CD4-positive, alpha-beta T cell (primary cell): ENCODE measurements around the gene TSEN2. TPM values are rescaled to one million over a fixed set of nuclear protein-coding genes. Genes with fewer than 3 reads are reported as not detected.

Experiments
- ATAC-seq: fragments of 200-7000 bp; cut with Tn5 transposase; one replicate; pipeline ENCODE4 v1.10.0; 2022; ENCODE audit warnings: mild to moderate bottlenecking; ENCODE audit not compliant: poor library complexity
- CTCF ChIA-PET: fragments of 350-600 bp; sonication (Branson Sonifier 250); formaldehyde crosslinking; loops from one replicate; lab custom pipeline; 2021; ENCODE audit warnings: antibody characterized with exemption, inconsistent platforms; lab: Charles Lee
- POLR2A ChIA-PET: fragments of 350-600 bp; sonication (Branson Sonifier 250); formaldehyde crosslinking; loops from one replicate; lab custom pipeline; 2021; ENCODE audit warnings: antibody characterized with exemption, inconsistent platforms; lab: Charles Lee
- DNase-seq, 14 experiments: peaks; one replicate each; pipeline ENCODE4 v3.0.0-alpha.2; 2013 to 2020; ENCODE audit warnings: mixed read lengths in 2 of 14
- H3K27ac ChIP-seq, 2 donors: one replicate each; pipeline versions ENCODE4 v1.5.1 to v1.7.0; 2013; ENCODE audit warnings: low read length in 2 of 2, low read depth in 1 of 2, mild to moderate bottlenecking in 1 of 2
- H3K27me3 ChIP-seq, 2 experiments: 1 replicate in 1 of 2; 2 replicates in 1 of 2; pipeline versions ENCODE4 v1.6.1 to v1.7.0; 2013; ENCODE audit warnings: low read length in 2 of 2, control low read depth in 1 of 2, mild to moderate bottlenecking in 1 of 2, moderate library complexity in 1 of 2; ENCODE audit not compliant: insufficient read depth in 2 of 2, control insufficient read depth in 1 of 2
- H3K36me3 ChIP-seq: one replicate; pipeline ENCODE4 v1.6.1; 2013; ENCODE audit warnings: low read length, control low read depth; ENCODE audit not compliant: insufficient read depth
- H3K4me1 ChIP-seq: one replicate; pipeline ENCODE4 v1.6.1; 2013; ENCODE audit warnings: low read length, control low read depth; ENCODE audit not compliant: insufficient read depth
- H3K4me3 ChIP-seq: one replicate; pipeline ENCODE4 v1.5.1; 2013; ENCODE audit warnings: mild to moderate bottlenecking, low read length, moderate library complexity
- H3K9me3 ChIP-seq, 2 experiments: 1 replicate in 1 of 2; 2 replicates in 1 of 2; pipeline versions ENCODE4 v1.6.1 to v1.7.0; 2013; ENCODE audit warnings: low read length in 2 of 2, mild to moderate bottlenecking in 2 of 2, control low read depth in 1 of 2, moderate library complexity in 1 of 2; ENCODE audit not compliant: control insufficient read depth in 1 of 2, insufficient read depth in 1 of 2
- H3K27ac Mint-ChIP-seq: one replicate; pipeline ENCODE4 v1.8.0; 2020; ENCODE audit warnings: mixed read lengths
- H3K27me3 Mint-ChIP-seq: one replicate; pipeline ENCODE4 v1.8.0; 2021; ENCODE audit warnings: mixed read lengths
- H3K36me3 Mint-ChIP-seq: one replicate; pipeline ENCODE4 v1.8.0; 2021; ENCODE audit warnings: low read depth, mixed read lengths
- H3K4me1 Mint-ChIP-seq: one replicate; pipeline ENCODE4 v1.8.0; 2021; ENCODE audit warnings: low read depth, mixed read lengths
- H3K4me3 Mint-ChIP-seq: one replicate; pipeline ENCODE4 v1.8.0; 2020; ENCODE audit warnings: mild to moderate bottlenecking, mixed read lengths
- H3K9me3 Mint-ChIP-seq: one replicate; pipeline ENCODE4 v1.8.0; 2020; ENCODE audit warnings: mixed read lengths
- intact Hi-C, 2 experiments: fragments of 100-400 bp; cut with DNase I in 1 of 2; cut with micrococcal nuclease in 1 of 2; formaldehyde crosslinking; loops; one replicate each; pipeline versions ENCODE4 v1.15.1 to v1.9.0; 2023 to 2025; cut with DNase I, micrococcal nuclease
- total RNA-seq, 174 experiments: library from RNA in 2 of 174; stranded (reverse) in 2 of 174; gene quantifications; one replicate each; pipeline ENCODE4 v1.2.3 and lab custom pipeline; 2021 to 2026
- TF ChIP-seq, protein P1 (sequence below): fragments of 200-600 bp; IDR thresholded peaks from one replicate; pipeline ENCODE4 v1.8.0; 2022; ENCODE audit warnings: antibody characterized with exemption, mild to moderate bottlenecking

The TSEN2 gene
- total RNA-seq, 2 experiments from 2014 or later, result 8.0 to 8.2 TPM

DNA sequence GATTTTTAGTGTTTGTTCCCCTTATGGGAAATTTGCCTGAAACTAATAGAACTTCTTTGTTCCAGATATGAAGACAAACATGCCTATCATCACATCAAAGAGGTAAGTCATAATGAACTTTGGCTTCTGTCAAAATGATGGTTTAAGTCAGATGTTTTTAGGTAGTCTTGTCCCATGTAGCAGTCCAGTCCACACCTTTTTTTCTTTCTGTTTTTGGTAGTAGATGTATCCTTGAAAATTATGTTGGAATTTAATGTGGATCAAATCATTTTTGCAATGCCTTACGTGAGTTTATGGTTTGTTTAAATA is 12.1 kb downstream of the TSEN2 start:
- no peak overlapping the region for H3K4me3 Mint-ChIP-seq
- no peaks in the 10 kb centered on the region for H3K27me3 Mint-ChIP-seq
- CTCF ChIA-PET, result no interaction called here

GRCh38 chr3:12499474-12499873 is 15.2 kb downstream of the TSEN2 start:
- no peak overlapping the region for H3K4me3 Mint-ChIP-seq
- Histone ChIP-seq H3K27ac (no peak overlapping the region), H3K27me3 (no peaks in the 10 kb centered on the region), H3K9me3 (no peaks in the 10 kb centered on the region), H3K36me3 (peaks cover 64% of the 10 kb centered on the region), H3K4me1 (no peaks in the 10 kb centered on the region), H3K4me3 (no peak overlapping the region)
- DNase-seq, result no peak
- H3K27me3 Mint-ChIP-seq, result no peaks in the 10 kb centered on the region
- peaks cover 86% of the 10 kb centered on the region for H3K36me3 Mint-ChIP-seq
- intact Hi-C loops, result no loop called here
- no peaks in the 10 kb centered on the region for H3K9me3 Mint-ChIP-seq
- H3K27ac Mint-ChIP-seq, result no peak overlapping the region
- ATAC-seq, result no peak
- no peaks in the 10 kb centered on the region for H3K4me1 Mint-ChIP-seq
- CTCF ChIA-PET, result no interaction called here
- TF ChIP-seq, protein P1, sequence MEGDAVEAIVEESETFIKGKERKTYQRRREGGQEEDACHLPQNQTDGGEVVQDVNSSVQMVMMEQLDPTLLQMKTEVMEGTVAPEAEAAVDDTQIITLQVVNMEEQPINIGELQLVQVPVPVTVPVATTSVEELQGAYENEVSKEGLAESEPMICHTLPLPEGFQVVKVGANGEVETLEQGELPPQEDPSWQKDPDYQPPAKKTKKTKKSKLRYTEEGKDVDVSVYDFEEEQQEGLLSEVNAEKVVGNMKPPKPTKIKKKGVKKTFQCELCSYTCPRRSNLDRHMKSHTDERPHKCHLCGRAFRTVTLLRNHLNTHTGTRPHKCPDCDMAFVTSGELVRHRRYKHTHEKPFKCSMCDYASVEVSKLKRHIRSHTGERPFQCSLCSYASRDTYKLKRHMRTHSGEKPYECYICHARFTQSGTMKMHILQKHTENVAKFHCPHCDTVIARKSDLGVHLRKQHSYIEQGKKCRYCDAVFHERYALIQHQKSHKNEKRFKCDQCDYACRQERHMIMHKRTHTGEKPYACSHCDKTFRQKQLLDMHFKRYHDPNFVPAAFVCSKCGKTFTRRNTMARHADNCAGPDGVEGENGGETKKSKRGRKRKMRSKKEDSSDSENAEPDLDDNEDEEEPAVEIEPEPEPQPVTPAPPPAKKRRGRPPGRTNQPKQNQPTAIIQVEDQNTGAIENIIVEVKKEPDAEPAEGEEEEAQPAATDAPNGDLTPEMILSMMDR, result no peak
- POLR2A ChIA-PET, result interaction anchor here (1.0 kb wide), 1 partner anchor 19 kb away, joined by 4 read pairs; no protein-coding TSS in a partner anchor

More for the DNA sequence above, 12.1 kb downstream of the TSEN2 start:
- DNase-seq (no peak), ATAC-seq (no peak)
- H3K9me3 Mint-ChIP-seq, result no peaks in the 10 kb centered on the region
- Histone ChIP-seq H3K4me3 (no peak overlapping the region), H3K4me1 (no peaks in the 10 kb centered on the region), H3K9me3 (no peaks in the 10 kb centered on the region), H3K27me3 (no peaks in the 10 kb centered on the region), H3K27ac (no peak overlapping the region), H3K36me3 (peaks cover 50% of the 10 kb centered on the region)
- intact Hi-C loops, result no loop called here
- peaks cover 80% of the 10 kb centered on the region for H3K36me3 Mint-ChIP-seq
- POLR2A ChIA-PET, result no interaction called here
- TF ChIP-seq, protein P1, result no peak
- H3K27ac Mint-ChIP-seq, result no peak overlapping the region
- H3K4me1 Mint-ChIP-seq, result no peaks in the 10 kb centered on the region

DNA sequence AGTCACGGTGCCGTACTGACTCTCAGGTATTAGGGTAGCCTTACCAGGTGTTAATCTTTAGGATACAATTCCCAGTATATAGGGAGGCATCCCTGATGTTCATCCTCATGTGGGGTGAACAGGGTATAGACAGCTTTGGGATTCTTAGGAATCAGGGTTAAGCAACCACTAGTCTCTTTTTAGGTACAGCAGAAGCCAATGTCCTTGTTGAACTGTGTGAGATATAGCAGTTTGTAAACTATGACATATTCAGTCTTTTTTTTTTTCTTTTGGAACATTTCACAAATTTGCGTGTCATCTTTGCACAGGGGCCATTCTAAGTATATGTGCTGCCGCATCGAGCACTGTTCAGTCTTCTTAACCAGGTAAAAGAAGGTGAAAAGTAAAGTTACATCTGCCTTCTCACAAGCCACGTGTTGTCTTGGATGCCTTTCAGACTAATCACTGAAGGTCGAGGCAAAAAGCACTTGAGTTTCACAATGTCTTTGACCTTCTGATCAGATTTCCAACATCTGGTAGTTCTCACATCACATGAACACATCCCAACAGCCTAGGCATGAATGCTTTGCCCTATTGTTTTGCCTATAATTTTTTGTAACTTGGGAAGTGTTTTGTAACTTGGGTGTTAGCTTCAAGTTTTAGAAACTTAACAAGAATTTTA is 17.2 kb downstream of the TSEN2 start:
- H3K4me3 ChIP-seq, result no peak overlapping the region
- no peaks in the 10 kb centered on the region for H3K4me1 ChIP-seq
- ATAC-seq, result no peak
- TF ChIP-seq, protein P1, result no peak
- H3K4me3 Mint-ChIP-seq, result no peak overlapping the region
- ChIA-PET CTCF (no interaction called here), POLR2A (no interaction called here)
- no peaks in the 10 kb centered on the region for H3K27me3 ChIP-seq
- peaks cover 61% of the 10 kb centered on the region for H3K36me3 ChIP-seq
- no peaks in the 10 kb centered on the region for H3K27me3 Mint-ChIP-seq
- no peaks in the 10 kb centered on the region for H3K9me3 ChIP-seq
- no peaks in the 10 kb centered on the region for H3K9me3 Mint-ChIP-seq
- H3K27ac Mint-ChIP-seq, result no peak overlapping the region
- no peaks in the 10 kb centered on the region for H3K4me1 Mint-ChIP-seq
- DNase-seq, result no peak
- intact Hi-C loops, result no loop called here
- H3K27ac ChIP-seq, result no peak overlapping the region
- H3K36me3 Mint-ChIP-seq, result peaks cover 89% of the 10 kb centered on the region
